Fibroblast of skin of scalp (primary cell): ENCODE data around the gene OLFML2B.
"Not testable (repeated sequence)": the region's sequence is repeated elsewhere in the genome, so short reads cannot be mapped to it uniquely, and the experiment has no call there.

ENCODE experiments used
- DNase-seq: peaks from one replicate; pipeline ENCODE4 v3.0.0-alpha.2; 2013

OLFML2B gene

GRCh38 chr1:162033428-162033827 lies 9.8 kb upstream of the OLFML2B start:
- DNase-seq: no peak

- no peak for DNase-seq
Measured at GRCh38 chr1:162030759-162031280, 7.2 kb upstream of the OLFML2B start.

- DNase-seq: no peak
Measured at GRCh38 chr1:162029157-162029556, 5.5 kb upstream of the OLFML2B start.

- DNase-seq: no peak
Measured at GRCh38 chr1:162028726-162029125, 5.1 kb upstream of the OLFML2B start.

DNA sequence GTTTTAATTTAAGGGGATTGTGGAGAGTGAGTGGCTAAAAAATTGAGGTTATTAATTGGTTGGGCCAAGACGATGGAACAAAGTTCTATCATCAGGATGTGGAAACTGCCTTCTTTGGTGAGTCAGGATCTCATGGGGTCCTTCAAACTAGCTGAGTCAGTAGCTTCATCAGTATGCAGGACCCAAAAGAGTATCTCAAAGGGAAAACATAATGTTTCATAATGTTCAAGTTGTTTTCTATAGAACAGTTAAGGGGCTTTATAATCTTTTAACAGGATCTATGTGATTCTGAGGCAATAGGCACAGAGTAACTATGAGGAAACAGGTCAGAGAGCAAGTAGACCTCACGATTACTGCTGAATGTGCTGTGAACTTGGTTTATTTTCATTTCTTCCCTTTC lies 3.2 kb upstream of the OLFML2B start:
- peak; percentile 35 for DNase-seq

GRCh38 chr1:162025541-162025940 lies 1.9 kb upstream of the OLFML2B start:
- no peak for DNase-seq

- no peak for DNase-seq
Measured at GRCh38 chr1:162023181-162023546, 505 bp downstream of the OLFML2B start.

DNA sequence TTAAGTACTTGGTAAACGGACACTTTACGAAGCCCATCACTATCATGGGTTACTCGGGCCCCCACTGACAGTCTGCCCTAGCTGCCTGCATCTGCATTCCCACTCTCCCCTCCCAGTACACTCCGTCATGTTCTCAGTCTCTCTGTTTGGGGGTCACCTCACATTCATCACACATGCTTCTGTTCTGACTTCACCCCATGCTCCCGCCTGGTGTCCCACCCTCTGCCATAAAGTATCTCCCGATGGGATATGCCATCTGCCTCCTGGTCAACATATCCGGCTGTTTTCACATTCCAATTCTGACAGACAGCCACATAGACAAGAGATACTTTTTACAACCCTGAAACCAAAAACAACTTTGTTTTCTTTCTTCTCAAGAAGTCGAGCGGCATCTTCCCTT lies 1.0 kb downstream of the OLFML2B start:
- DNase-seq: peak; percentile 17

DNA sequence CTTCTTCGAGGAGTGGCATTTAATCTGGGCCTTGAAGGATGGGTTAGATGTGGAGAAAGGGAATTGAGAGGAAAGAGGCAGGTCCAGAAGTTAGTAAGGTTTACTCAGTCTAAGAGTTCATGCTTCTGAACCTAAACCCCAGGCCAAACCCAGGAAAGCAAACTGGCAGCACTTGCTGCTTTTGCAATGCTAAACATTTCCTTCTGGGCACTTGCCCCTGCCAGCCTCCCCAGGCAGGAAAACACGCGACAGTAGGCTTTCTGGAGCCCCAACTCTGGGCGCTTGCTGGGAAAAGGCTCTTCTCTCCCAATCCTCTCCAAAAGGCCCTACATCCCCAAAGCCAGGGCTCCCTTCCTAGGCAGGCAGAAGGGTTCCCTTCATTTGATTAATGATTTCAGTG lies 2.5 kb downstream of the OLFML2B start:
- DNase-seq: no peak

DNA sequence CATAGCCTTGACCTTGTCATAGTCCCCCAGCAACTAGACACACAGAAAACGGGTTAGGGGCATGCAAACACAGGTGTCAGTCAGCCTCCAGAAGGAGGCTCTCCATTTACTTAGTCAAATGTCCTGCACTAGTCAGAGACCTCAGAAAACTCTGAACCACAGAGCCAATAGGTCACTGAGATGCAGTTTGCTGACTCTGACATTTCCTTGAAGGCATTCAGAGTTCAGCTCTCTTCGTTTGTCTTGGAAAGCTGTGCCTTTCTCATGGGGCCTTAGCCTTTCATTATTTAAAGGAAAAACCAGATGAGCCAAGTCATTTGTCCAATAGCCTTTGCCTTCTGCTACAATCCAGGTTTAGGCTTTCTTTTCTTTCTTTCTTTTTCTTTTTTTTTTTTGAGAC lies 3.5 kb downstream of the OLFML2B start:
- peak; percentile 36 for DNase-seq

- DNase-seq: no peak
Measured at GRCh38 chr1:162019446-162019845, 4.2 kb downstream of the OLFML2B start.

DNA sequence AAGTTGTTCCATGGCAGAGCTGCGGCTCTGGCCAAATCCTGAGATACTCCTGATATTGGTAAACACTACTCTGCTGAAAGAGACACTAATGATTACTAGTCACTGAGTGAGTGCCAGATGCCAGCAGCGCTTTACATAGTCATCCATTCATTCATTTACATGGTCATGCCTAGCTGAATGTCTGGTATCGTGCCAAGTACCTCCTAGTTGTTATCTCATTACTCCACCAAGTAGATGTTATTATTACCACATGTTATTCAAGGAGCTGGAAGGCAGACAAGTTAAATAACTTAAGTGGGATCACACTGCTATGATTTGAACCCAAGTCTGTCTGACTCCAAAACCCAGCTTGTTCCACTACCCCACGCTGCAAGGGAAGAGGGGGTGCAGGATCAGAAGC lies 4.7 kb downstream of the OLFML2B start:
- DNase-seq: peak; percentile 86

GRCh38 chr1:162018418-162018817 lies 5.3 kb downstream of the OLFML2B start:
- no peak for DNase-seq

DNA sequence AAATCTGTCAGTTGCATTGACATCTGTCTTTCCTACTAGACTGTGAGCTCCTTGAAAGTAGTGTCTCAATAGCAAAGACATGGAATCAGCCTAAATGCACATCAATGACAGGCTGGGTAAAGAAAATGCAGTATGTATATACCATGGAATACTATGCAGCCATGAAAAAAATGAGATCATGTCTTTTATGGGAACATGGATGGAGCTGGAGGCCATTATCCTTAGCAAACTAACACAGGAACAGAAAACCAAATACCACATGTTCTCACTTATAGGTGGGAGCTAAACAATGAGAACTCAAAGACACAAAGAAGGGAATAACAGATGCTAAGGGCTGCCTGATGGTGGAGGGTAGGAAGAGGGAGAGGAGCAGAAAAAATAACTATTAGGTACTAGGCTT lies 5.9 kb downstream of the OLFML2B start:
- DNase-seq: not testable (repeated sequence)

GRCh38 chr1:162016631-162017030 lies 7.0 kb downstream of the OLFML2B start:
- DNase-seq: no peak

DNA sequence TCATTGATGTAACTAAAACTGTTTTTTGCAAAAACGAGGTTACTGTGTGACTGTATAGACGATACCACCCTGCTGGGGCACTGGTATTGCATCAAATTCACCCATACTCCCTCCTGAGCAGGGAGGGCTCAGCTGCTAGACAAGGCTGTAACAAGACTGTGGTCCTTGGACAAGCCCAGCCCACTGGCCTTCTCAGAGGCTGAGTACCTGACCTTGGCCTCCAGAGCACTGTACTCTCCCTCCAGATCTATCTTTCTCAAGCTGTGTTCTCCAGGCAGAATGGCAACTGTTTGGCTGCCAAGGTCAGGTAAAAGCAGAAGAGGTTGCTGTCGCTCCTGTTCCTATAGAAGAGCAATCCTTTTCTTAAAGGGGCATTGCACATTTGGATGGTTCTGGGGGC lies 8.5 kb downstream of the OLFML2B start:
- no peak for DNase-seq

DNA sequence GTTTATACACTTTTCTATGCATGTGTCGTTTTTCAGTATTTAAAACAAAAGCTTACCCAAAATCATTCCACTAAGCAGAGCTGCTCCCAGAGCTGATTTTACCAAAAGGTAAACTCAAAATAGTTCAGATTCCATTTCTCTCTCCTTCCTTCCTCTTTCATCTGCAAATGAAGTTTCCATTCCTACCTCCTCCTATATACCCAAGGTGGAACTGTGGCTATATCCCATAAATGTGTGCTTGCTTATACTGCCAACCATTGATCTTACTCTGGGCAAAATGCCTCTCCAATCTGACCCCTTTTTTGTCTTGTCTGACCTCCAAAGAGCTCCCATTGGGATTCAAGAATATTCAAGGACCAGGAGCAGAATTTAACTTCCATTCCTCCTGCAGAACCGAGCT lies 9.5 kb downstream of the OLFML2B start:
- DNase-seq: no peak

- no peak for DNase-seq
Measured at GRCh38 chr1:162013289-162013688, 10.4 kb downstream of the OLFML2B start.

GRCh38 chr1:162011337-162012012 lies 12.2 kb downstream of the OLFML2B start:
- DNase-seq: no peak

DNA sequence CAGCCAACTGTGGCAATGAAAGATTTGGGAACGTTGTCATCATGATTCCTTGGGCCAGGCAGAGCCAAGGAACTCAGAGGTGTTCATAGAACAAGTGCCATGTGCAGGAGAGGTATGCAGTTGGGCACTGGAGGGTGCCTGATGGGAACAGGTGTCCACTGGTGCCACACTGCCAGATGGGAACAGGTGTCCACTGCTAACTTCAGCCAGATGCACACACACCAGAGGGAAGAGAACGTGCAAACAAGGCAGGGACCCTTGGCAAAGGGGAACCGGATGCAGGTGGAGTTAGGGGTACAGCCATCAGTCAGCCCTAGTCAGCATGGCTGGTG lies 13.5 kb downstream of the OLFML2B start:
- DNase-seq: no peak

DNA sequence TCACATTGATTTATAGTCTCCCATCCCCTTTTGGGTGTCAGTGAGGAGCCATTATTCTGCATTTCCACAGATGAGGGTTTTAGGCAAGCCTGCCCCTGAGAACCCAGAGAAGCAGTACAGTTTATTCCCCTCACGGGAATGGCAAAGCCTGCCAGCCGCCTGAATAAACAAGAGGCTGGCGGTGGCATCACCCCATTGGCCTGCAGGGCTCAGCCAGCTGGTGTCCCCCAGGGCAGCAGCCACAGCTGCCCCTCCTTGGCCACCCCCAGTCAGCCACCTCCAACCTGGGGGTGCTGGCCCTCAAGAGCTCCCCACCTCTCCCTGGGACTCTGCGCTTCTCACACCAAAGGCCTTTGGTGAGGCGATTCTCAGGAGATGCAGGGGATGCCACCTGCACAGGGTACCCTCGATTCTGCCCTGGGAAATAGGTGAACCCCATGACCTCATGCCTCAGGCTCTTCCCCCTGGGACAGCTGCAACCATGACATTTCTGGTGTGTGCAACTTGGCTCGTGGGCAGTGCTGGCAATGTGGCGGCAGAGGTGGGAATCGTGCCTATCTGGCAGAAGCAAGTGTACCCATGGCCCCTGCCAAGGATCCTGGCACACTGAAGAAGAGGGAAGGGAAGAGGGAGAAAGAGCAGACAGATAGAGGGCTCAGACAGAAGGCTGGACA lies 14.0 kb downstream of the OLFML2B start:
- no peak for DNase-seq

DNA sequence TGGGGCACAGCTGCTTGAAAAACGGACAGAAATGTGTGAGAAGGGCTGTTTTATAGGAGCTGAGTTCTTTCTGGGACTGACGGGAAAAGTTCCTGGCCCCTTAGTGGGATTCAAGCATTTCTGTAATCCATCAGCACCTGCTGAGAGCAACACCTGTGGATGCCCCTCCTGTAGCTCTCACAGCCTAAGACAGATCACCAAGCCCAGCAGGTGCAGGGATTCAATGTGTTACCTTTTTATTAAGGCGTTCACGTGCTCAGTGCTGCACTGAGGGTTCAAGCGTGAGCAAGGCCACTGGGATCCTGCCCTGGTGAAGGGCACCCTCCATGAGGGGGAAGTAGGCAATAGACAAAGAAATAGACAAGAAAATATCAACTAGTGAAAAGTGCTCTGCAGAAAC lies 14.9 kb downstream of the OLFML2B start:
- no peak for DNase-seq

- no peak for DNase-seq
Measured at GRCh38 chr1:162007466-162007865, 16.2 kb downstream of the OLFML2B start.

DNA sequence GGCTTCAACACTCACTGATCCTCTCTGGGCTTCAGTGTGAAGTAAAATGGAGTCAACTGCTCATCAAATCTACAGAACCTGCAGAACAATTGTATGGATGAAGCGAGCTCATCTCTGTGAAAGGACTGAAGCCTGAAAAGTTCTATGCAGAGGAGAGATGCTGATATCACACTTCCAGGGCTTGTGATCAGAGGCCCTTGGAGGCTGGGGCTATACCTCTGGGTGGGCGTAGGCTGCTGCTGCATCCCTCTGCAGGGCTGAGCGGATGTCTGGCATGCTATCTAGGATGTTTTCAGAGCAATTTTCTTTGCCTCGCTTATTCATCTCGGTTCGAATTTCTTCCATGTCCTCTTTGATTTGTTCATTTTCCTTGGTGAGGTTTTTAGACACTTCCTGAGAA lies 17.6 kb downstream of the OLFML2B start:
- DNase-seq: no peak
